HG03064 (cell line): ENCODE data around the gene IL10RA.

Source experiments
- ATAC-seq: cut with Tn5 transposase; IDR thresholded peaks from one replicate; pipeline ENCODE4 v1.9.1; 2021; ENCODE audit warnings: low read depth; ENCODE audit not compliant: unreplicated experiment

Gene IL10RA

GRCh38 chr11:118033443-118033842 is 47.2 kb downstream of the IL10RA start:
- no peak for ATAC-seq

GRCh38 chr11:118042141-118042540 is 55.9 kb downstream of the IL10RA start:
- no peak for ATAC-seq

GRCh38 chr11:118042796-118043195 is 56.6 kb downstream of the IL10RA start:
- ATAC-seq: no peak

GRCh38 chr11:118045191-118045590 is 59.0 kb downstream of the IL10RA start:
- ATAC-seq: no peak

GRCh38 chr11:118046051-118046963 is 60.1 kb downstream of the IL10RA start:
- no peak for ATAC-seq

- ATAC-seq: no peak
These were observed 60.9 kb downstream of the IL10RA start for GRCh38 chr11:118046964-118047700.

- no peak for ATAC-seq
These were observed 61.6 kb downstream of the IL10RA start for GRCh38 chr11:118047749-118048148.

GRCh38 chr11:118048472-118049370 is 62.5 kb downstream of the IL10RA start:
- no peak for ATAC-seq

GRCh38 chr11:118049771-118050170 is 63.6 kb downstream of the IL10RA start:
- ATAC-seq: no peak

- ATAC-seq: no peak
These were observed 64.2 kb downstream of the IL10RA start for GRCh38 chr11:118050208-118050891.
